ENCODE measurements around the gene ACTR3.

DNA sequence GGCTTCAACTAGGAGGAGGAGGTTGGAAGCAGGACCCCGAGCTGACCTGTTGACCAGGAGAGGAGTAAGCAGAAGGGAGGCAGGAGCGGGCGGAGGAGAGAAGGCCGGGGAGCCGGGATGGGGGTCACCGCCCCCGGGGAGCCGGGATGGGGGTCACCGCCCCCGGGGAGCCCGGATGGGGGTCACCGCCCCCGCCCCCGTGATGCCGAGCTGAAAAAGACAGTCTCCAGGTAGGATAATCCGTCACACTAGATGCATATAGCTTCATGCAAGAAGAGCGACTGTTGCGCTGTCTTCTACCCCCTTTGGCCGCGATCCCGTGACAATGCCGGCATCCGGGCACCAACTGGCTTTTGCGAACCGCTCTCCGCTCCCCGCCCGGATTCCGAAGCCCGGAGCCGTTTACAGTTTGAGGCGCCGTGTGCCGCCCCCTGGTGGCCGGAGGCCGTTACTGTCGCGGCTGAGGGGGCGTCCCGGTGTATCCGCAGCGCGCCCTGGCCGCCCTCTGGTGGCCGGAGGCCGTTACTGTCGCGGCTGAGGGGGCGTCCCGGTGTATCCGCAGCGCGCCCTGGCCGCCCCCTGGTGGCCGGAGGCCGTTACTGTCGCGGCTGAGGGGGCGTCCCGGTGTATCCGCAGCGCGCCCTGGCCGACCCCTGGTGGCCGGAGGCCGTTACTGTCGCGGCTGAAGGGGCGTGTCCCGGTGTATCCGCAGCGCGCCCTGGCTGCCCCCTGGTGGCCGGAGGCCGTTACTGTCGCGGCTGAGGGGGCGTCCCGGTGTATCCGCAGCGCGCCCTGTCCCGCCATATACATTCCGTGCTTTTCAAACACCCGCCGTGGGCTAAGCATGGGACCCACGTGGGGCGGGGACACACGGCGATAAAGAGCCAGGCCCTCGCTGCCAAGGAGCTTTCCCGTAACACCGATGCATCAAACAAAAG is 89.6 kb downstream of the ACTR3 start:
- TF ChIP-seq, protein P1, sequence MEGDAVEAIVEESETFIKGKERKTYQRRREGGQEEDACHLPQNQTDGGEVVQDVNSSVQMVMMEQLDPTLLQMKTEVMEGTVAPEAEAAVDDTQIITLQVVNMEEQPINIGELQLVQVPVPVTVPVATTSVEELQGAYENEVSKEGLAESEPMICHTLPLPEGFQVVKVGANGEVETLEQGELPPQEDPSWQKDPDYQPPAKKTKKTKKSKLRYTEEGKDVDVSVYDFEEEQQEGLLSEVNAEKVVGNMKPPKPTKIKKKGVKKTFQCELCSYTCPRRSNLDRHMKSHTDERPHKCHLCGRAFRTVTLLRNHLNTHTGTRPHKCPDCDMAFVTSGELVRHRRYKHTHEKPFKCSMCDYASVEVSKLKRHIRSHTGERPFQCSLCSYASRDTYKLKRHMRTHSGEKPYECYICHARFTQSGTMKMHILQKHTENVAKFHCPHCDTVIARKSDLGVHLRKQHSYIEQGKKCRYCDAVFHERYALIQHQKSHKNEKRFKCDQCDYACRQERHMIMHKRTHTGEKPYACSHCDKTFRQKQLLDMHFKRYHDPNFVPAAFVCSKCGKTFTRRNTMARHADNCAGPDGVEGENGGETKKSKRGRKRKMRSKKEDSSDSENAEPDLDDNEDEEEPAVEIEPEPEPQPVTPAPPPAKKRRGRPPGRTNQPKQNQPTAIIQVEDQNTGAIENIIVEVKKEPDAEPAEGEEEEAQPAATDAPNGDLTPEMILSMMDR (IDR thresholded peaks at IDR 0.05; ENCODE audit: low read depth, low read length) = peak; percentile 25
- TF ChIP-seq, protein P2, sequence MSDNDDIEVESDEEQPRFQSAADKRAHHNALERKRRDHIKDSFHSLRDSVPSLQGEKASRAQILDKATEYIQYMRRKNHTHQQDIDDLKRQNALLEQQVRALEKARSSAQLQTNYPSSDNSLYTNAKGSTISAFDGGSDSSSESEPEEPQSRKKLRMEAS (IDR thresholded peaks at IDR 0.05; ENCODE audit: low read depth, low read length) = no peak
